ENCODE results near the gene MEGF11.

The MEGF11 gene

DNA sequence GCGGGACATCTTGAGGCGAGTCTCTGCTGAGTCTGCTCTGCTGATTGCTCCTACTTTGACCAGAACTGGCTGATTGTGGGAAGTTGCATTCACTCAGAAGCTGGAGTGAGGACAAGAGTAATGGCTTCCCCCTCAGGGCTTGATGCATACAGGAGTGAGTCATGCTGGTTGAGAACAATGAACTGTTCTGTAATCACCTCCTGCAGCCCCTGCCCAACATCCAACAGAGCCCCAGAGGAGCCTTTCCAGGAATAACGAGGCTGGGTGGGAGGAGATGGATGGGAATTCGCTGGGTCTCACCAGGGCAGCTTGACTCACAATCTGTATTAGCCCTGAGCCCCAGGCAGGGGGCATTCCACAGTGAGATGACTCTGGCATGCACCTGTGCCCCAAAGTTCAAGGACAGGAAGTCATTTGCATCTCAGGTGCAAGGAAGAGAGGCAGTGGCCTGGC lies 299.2 kb downstream of the MEGF11 start:
- H3K9me3 ChIP-seq (ENCODE audit: low read length), result no peaks in the 10 kb centered on the region
- H3K4me1 ChIP-seq (ENCODE audit: insufficient read depth, low read length), result no peaks in the 10 kb centered on the region
- H2AFZ ChIP-seq (ENCODE audit: low read depth, low read length), result no peak overlapping the region
- H3K4me3 ChIP-seq (ENCODE audit: low read length), result no peak overlapping the region
- H3K36me3 ChIP-seq (ENCODE audit: insufficient read depth, low read length), result no peaks in the 10 kb centered on the region
- peaks cover 6% of the 10 kb centered on the region for H3K27me3 ChIP-seq (ENCODE audit: insufficient read depth, low read length)

DNA sequence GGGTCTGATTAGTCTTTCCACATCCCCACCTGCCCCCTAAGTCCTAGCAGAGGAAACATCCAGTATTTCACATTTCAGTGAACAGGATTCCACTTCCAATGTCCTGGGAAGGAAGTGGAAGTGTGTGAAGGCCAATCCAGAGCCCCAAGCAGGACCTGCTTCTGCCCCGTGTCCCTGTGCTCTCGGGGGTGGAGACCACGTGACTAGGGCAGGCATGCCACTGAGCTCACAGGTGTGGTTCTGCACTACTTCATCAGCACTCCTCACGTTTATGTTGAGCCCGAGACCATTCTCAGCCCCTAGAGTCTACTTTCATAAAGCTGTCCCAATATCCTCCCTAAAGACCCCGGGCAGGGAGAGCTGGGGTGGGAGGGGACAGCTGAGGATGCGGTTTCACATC lies 299.9 kb downstream of the MEGF11 start:
- no peaks in the 10 kb centered on the region for H3K4me1 ChIP-seq (ENCODE audit: insufficient read depth, low read length)
- H3K36me3 ChIP-seq (ENCODE audit: insufficient read depth, low read length), result no peaks in the 10 kb centered on the region
- no peak overlapping the region for H3K4me3 ChIP-seq (ENCODE audit: low read length)
- no peaks in the 10 kb centered on the region for H3K9me3 ChIP-seq (ENCODE audit: low read length)
- H2AFZ ChIP-seq (ENCODE audit: low read depth, low read length), result no peak overlapping the region
- peaks cover 6% of the 10 kb centered on the region for H3K27me3 ChIP-seq (ENCODE audit: insufficient read depth, low read length)

DNA sequence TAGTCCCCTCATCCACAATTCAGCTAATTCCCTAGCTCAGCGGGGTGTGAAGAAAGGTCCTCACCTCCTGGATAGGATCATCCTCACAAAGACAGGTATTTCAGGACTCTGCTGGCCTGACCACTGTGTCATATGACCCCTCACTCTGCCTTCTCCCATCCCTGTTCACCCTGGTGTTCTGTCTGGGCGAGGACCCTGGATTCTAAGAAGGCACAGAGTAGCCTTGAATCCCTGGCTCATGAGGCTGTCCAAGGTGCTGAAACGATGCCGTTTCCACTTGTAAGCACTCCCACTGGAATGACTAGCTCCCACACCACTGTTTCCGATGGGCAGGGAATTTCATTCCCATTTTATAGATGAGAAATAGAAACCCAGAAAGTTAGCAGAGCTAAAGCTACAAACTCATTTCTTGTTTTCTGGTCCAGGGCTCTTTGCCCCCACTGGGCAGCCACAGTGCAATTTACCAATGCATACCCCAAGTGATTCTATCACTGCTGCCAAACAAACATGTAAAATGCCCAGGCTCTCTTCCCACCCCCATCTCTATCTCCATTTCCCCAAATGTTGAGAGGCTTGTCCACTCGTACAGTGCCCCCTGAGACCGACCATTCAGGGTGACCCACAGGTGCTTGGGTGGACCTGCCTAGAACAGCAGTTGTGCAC lies 301.0 kb downstream of the MEGF11 start:
- Histone ChIP-seq H3K9me3 (ENCODE audit: low read length) (no peaks in the 10 kb centered on the region), H3K36me3 (ENCODE audit: insufficient read depth, low read length) (no peaks in the 10 kb centered on the region), H3K27me3 (ENCODE audit: insufficient read depth, low read length) (peaks cover 6% of the 10 kb centered on the region), H3K4me3 (ENCODE audit: low read length) (no peak overlapping the region), H2AFZ (ENCODE audit: low read depth, low read length) (no peak overlapping the region), H3K4me1 (ENCODE audit: insufficient read depth, low read length) (no peaks in the 10 kb centered on the region)

DNA sequence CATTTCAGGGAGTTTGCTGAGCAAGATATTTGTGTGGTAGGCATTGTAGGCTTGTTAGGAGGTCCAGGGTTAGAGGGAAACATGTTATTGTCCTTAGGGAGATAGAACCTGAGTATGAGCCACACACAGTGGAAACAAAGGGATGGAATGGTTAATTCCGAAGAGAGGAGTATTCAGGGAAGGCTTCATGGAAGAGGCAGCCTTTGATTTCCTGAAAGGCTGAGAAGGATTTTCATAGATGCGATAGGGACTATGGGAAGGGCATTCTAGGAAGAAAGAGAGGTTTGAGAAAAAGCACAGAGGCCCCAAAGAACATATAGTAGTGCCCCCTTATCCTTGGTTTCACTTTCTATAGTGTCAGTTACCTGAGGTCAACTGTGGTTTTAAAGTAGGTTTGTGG lies 302.5 kb downstream of the MEGF11 start:
- H3K36me3 ChIP-seq (ENCODE audit: insufficient read depth, low read length), result no peaks in the 10 kb centered on the region
- no peak overlapping the region for H2AFZ ChIP-seq (ENCODE audit: low read depth, low read length)
- H3K9me3 ChIP-seq (ENCODE audit: low read length), result no peaks in the 10 kb centered on the region
- no peak overlapping the region for H3K4me3 ChIP-seq (ENCODE audit: low read length)
- H3K27me3 ChIP-seq (ENCODE audit: insufficient read depth, low read length), result peaks cover 14% of the 10 kb centered on the region
- no peaks in the 10 kb centered on the region for H3K4me1 ChIP-seq (ENCODE audit: insufficient read depth, low read length)

DNA sequence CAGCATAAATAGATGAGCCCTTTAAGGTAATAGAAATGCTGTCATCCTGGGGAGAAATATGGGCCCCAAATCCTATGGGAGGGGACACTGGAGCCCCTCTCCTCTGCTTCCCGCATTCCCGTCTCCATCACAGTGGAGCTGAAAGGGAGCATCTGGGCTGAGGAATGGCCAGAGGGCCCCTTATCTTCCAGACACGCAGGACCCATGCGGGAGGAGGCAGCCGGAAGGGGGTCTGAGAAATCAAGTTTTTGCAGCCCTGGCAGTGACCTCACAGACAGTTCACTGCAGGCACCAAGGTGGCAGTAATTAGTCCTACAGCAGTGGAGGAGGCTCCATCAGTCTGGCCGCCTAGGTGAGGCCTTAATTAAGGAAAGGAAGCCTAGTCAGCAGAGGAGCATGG lies 304.1 kb downstream of the MEGF11 start:
- no peak overlapping the region for H2AFZ ChIP-seq (ENCODE audit: low read depth, low read length)
- no peaks in the 10 kb centered on the region for H3K9me3 ChIP-seq (ENCODE audit: low read length)
- no peaks in the 10 kb centered on the region for H3K4me1 ChIP-seq (ENCODE audit: insufficient read depth, low read length)
- H3K4me3 ChIP-seq (ENCODE audit: low read length), result no peak overlapping the region
- H3K27me3 ChIP-seq (ENCODE audit: insufficient read depth, low read length), result peaks cover 15% of the 10 kb centered on the region
- H3K36me3 ChIP-seq (ENCODE audit: insufficient read depth, low read length), result no peaks in the 10 kb centered on the region

DNA sequence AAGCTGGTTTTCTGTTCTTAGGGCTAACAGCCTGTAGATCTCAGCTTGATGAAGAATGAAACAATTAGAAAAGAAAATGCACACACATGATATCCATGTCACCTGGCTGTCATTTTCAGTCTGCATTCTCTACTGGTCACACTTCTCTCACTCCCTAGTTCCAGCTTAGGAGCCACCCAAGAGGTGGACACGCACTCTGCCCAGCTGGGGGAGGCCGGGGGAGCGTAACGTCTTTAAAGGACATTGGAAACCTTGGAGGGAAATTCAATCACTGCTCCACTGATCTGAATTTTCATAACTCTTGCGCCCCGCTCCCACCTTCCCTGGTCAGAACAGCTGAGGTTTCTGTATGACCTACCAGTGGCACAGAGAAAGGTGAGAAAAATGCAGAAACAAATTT lies 304.5 kb downstream of the MEGF11 start:
- Histone ChIP-seq H3K36me3 (ENCODE audit: insufficient read depth, low read length) (no peaks in the 10 kb centered on the region), H3K9me3 (ENCODE audit: low read length) (no peaks in the 10 kb centered on the region), H3K27me3 (ENCODE audit: insufficient read depth, low read length) (peaks cover 15% of the 10 kb centered on the region), H3K4me1 (ENCODE audit: insufficient read depth, low read length) (no peaks in the 10 kb centered on the region), H2AFZ (ENCODE audit: low read depth, low read length) (no peak overlapping the region), H3K4me3 (ENCODE audit: low read length) (no peak overlapping the region)

DNA sequence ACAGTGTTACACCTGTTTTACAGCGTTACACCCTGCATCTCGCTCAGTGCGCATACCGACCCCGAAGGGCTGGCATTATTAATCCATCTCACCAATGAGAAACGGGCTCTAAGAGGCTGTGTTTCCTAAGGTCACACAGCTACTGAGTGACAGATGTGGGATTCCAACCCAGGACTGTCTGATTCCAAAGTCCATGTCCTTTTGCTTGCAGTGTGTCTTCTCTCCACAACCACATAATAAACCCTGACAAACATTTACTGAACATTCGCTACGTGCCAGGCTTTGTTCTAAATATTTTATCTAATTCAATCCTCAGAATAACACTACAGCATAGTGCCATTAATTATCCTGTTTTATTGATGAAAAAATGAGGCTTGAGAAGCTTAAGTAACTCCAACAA lies 305.2 kb downstream of the MEGF11 start:
- no peak overlapping the region for H3K4me3 ChIP-seq (ENCODE audit: low read length)
- H3K4me1 ChIP-seq (ENCODE audit: insufficient read depth, low read length), result no peaks in the 10 kb centered on the region
- H3K9me3 ChIP-seq (ENCODE audit: low read length), result no peaks in the 10 kb centered on the region
- H3K36me3 ChIP-seq (ENCODE audit: insufficient read depth, low read length), result no peaks in the 10 kb centered on the region
- no peak overlapping the region for H2AFZ ChIP-seq (ENCODE audit: low read depth, low read length)
- peaks cover 15% of the 10 kb centered on the region for H3K27me3 ChIP-seq (ENCODE audit: insufficient read depth, low read length)

DNA sequence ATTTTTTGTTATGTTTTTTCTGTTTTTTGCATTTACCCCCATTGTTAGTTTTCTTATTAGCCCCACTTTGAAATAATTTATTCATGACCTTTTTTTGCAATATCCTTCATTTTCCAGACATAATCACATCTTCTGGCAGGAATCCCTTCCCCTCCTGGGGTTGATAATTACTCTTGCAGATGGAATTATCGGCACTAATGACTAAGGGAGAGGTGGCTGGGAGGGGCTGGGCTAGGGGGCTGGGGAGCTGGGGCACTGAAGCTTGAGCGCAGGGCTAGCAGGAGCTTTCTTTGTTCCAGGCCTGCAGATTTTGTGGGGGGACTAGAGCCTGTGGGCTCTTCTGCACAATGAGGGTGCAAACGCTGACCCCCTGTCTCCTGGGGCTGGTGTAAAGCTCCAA lies 306.5 kb downstream of the MEGF11 start:
- Histone ChIP-seq H2AFZ (ENCODE audit: low read depth, low read length) (no peak overlapping the region), H3K9me3 (ENCODE audit: low read length) (no peaks in the 10 kb centered on the region), H3K27me3 (ENCODE audit: insufficient read depth, low read length) (peaks cover 17% of the 10 kb centered on the region), H3K4me1 (ENCODE audit: insufficient read depth, low read length) (no peaks in the 10 kb centered on the region), H3K36me3 (ENCODE audit: insufficient read depth, low read length) (no peaks in the 10 kb centered on the region), H3K4me3 (ENCODE audit: low read length) (no peak overlapping the region)

DNA sequence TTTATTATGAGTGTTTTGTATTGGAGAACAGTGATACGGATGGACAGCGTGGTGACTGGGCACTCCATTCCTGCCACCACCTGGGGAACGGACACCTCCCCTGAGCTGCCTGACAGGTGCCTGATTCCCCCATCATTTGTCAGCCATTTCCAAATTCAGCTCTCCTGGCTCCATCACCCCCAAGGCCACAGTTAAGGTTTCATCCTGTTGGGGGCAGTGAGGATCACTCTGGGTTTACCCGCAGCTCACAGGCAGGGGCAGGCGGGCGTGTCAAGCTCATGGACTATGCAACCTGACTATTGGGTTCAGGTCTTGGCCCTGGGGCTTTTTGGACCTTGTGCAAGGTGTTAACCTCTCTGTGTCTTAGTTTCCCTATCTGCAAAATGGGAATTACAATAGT lies 307.9 kb downstream of the MEGF11 start:
- no peak overlapping the region for H2AFZ ChIP-seq (ENCODE audit: low read depth, low read length)
- no peaks in the 10 kb centered on the region for H3K36me3 ChIP-seq (ENCODE audit: insufficient read depth, low read length)
- no peaks in the 10 kb centered on the region for H3K9me3 ChIP-seq (ENCODE audit: low read length)
- H3K4me1 ChIP-seq (ENCODE audit: insufficient read depth, low read length), result no peaks in the 10 kb centered on the region
- H3K27me3 ChIP-seq (ENCODE audit: insufficient read depth, low read length), result peaks cover 17% of the 10 kb centered on the region
- no peak overlapping the region for H3K4me3 ChIP-seq (ENCODE audit: low read length)

DNA sequence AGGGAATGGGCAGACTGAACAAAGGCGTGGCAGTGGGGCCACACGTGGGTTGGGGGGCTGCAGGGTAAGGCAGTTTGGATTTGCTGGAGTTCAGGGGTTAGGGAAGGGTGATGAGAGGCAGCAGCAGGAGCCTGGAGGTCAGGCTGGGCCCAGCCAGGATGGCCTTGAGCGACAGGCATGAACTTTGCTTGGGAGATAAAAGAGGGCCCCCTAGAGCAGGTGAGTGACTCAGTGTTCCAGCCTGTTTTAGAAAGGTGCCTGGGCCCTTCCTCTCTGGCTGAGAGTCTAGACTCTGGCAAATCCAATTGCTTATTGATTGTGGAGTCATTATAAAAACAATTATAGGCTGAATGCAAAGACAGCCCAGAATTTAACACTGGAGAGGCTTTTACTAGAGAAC lies 309.1 kb downstream of the MEGF11 start:
- H3K9me3 ChIP-seq (ENCODE audit: low read length), result no peaks in the 10 kb centered on the region
- H2AFZ ChIP-seq (ENCODE audit: low read depth, low read length), result no peak overlapping the region
- no peaks in the 10 kb centered on the region for H3K4me1 ChIP-seq (ENCODE audit: insufficient read depth, low read length)
- no peak overlapping the region for H3K4me3 ChIP-seq (ENCODE audit: low read length)
- peaks cover 12% of the 10 kb centered on the region for H3K27me3 ChIP-seq (ENCODE audit: insufficient read depth, low read length)
- no peaks in the 10 kb centered on the region for H3K36me3 ChIP-seq (ENCODE audit: insufficient read depth, low read length)

DNA sequence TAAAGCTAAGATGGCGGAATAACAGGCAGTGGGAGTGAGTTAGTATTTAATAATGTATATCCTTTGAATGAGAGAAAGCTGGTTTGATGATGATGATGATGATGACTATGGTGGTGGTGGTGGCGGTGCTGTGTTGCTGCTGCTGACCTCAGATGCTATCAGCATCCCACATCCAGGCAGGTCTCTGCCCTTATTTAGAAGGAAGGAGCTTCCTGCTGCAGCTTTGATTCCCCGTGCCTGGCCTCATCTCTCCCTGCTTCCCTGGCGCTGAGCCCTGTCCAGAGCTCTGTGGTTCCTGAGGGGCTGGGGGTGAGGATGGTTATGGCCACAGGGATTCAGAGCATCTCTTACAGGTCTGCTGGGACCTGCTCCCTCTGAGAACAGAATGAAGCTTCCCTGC lies 311.1 kb downstream of the MEGF11 start:
- H3K4me1 ChIP-seq (ENCODE audit: insufficient read depth, low read length), result no peaks in the 10 kb centered on the region
- no peaks in the 10 kb centered on the region for H3K36me3 ChIP-seq (ENCODE audit: insufficient read depth, low read length)
- no peak overlapping the region for H2AFZ ChIP-seq (ENCODE audit: low read depth, low read length)
- H3K27me3 ChIP-seq (ENCODE audit: insufficient read depth, low read length), result peaks cover 11% of the 10 kb centered on the region
- no peaks in the 10 kb centered on the region for H3K9me3 ChIP-seq (ENCODE audit: low read length)
- no peak overlapping the region for H3K4me3 ChIP-seq (ENCODE audit: low read length)

DNA sequence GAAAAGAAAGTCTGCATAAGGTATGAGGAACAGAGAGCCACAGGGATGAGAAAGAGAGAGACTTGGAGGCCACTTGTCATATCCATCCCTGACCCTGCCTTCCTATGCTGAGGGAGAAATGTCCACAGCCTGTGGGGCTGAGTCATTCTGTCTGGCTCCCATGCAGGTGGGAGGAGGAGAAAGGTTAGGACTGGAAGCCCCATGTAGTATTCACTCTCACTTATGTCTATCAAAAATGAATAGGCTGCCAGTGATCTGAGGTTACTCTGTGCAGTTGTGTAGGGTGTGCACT lies 313.0 kb downstream of the MEGF11 start:
- no peak overlapping the region for H3K4me3 ChIP-seq (ENCODE audit: low read length)
- no peaks in the 10 kb centered on the region for H3K36me3 ChIP-seq (ENCODE audit: insufficient read depth, low read length)
- no peaks in the 10 kb centered on the region for H3K4me1 ChIP-seq (ENCODE audit: insufficient read depth, low read length)
- H3K27me3 ChIP-seq (ENCODE audit: insufficient read depth, low read length), result peaks cover 3% of the 10 kb centered on the region
- no peaks in the 10 kb centered on the region for H3K9me3 ChIP-seq (ENCODE audit: low read length)
- no peak overlapping the region for H2AFZ ChIP-seq (ENCODE audit: low read depth, low read length)

DNA sequence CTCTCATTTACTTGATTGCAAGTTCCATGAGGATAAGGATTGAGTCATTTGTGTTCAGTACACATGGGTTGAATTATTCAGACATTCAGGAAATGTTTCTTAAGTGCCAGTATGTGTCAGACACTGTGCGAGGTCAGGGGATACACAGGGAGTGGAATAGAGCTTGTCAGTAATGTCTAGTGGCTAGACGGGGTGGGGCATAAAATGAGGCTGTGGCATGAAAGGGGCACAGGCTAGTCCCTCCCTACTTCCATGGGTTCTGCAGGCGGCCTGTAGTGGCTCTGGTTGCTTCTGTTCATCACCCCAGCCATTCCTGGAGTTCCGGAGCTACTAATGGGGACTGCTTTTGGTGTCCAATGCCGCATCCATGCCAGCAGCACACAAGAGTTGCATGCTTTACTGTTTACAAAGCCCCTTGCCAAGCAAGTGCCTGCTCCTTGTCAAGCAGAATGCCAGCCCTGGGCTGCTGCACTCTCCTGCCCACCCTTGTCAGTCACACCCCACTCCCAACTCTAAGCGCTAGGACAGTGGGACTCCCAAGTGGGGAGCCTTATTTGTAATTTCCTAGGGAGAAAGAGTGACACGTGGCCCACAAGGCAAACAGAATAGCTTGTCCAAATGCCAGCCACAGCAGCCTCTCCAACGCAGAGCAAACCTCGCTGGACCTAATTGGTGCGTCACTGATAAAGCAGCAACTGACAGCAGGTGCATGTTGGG lies 313.5 kb downstream of the MEGF11 start:
- no peak overlapping the region for H2AFZ ChIP-seq (ENCODE audit: low read depth, low read length)
- no peaks in the 10 kb centered on the region for H3K4me1 ChIP-seq (ENCODE audit: insufficient read depth, low read length)
- H3K4me3 ChIP-seq (ENCODE audit: low read length), result no peak overlapping the region
- H3K9me3 ChIP-seq (ENCODE audit: low read length), result no peaks in the 10 kb centered on the region
- peaks cover 3% of the 10 kb centered on the region for H3K27me3 ChIP-seq (ENCODE audit: insufficient read depth, low read length)
- H3K36me3 ChIP-seq (ENCODE audit: insufficient read depth, low read length), result no peaks in the 10 kb centered on the region

DNA sequence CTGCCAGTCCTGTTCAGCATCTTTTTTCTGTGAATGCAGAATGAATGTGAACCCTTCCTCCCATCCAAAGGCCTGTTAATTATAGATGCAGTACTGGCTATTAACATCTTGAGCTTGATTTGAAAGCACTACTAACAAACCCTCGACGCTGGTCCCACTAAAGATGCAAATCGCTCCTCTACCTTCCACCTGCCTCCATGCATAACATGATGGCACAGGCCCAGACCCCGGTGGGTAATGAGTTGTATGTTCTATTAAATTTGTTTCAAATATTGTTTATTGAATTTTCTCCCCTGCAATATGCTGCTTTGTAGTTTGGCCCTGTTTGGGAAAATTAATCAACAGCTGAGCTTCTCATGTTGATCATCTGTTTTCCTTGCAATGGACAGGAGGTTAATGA lies 314.9 kb downstream of the MEGF11 start:
- no peaks in the 10 kb centered on the region for H3K9me3 ChIP-seq (ENCODE audit: low read length)

More for the DNA sequence above, 314.9 kb downstream of the MEGF11 start:
- Histone ChIP-seq H3K36me3 (ENCODE audit: insufficient read depth, low read length) (no peaks in the 10 kb centered on the region), H3K27me3 (ENCODE audit: insufficient read depth, low read length) (peaks cover 3% of the 10 kb centered on the region), H2AFZ (ENCODE audit: low read depth, low read length) (no peak overlapping the region), H3K4me1 (ENCODE audit: insufficient read depth, low read length) (no peaks in the 10 kb centered on the region), H3K4me3 (ENCODE audit: low read length) (no peak overlapping the region)

All from neuron (in vitro differentiated cells).